HG02623 (cell line): Measurements from ENCODE around the gene ZCCHC14.
"Not testable (repeated sequence)": the region's sequence is repeated elsewhere in the genome, so short reads cannot be mapped to it uniquely, and the experiment has no call there.

ENCODE experiments used
- ATAC-seq: cut with Tn5 transposase; IDR thresholded peaks from one replicate; pipeline ENCODE4 v1.9.1; 2021; ENCODE audit warnings: moderate library complexity; ENCODE audit not compliant: unreplicated experiment

Gene ZCCHC14

DNA sequence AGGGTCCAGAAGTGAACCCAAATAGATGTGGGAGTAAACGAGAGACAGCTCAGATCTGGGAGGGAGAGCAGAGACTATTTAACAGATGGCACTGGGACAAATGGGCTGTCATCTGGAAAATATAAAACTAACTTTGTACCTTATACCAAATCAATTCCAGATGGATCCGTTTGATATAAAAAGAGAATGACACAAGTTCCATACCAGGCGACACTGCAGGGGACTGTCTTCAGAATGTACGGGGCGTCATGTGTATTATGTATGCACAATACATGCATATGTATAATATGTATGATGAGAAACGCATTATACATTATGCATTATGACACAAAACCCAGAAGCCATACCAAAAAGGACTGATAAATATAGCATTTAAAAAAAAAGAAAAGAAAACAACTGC is 10.2 kb downstream of the ZCCHC14 start:
- ATAC-seq: not testable (repeated sequence)

GRCh38 chr16:87482266-87482665 is 10.6 kb downstream of the ZCCHC14 start:
- ATAC-seq: no peak

DNA sequence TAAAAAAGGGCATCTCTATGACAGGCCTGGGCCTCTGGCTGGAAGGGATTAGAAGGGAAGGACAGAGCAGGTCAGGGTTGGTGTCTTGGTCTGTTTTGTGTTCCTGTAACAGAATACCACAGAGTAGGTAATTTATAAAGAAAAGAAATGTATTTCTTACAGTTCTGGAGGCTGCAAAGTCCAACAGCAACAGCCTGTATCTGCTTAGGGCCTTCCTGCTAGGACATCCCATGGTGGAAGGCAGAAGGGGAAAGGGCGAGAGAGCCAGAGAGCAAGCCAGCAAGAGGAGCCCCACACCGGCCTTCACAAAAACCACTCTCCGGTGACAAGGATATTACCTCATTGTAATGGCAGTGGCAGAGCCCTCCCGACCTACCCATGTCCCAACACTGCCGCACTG is 11.1 kb downstream of the ZCCHC14 start:
- ATAC-seq: not testable (repeated sequence)

GRCh38 chr16:87477209-87477981 is 15.4 kb downstream of the ZCCHC14 start:
- ATAC-seq: not testable (repeated sequence)

- ATAC-seq: no peak
These were observed 18.2 kb downstream of the ZCCHC14 start for GRCh38 chr16:87474566-87474996.

DNA sequence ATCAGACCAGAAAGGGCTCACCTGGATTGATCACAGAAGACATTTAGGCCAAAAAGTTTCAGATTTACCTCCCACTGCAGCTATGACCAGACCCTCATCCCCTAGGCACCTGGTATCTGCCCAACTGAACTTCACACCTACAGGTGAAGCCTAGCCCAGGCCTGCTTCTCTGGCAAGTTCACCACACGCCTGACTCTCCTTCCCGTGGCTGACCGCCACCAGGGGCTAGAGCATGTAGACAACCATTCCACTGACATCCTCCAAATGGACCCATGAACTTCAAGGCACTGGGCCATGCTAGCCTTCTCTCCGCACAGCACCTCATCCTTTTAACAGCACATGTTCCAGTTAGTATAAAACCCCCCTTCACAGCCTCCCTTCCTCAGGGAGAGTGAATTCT is 18.8 kb downstream of the ZCCHC14 start:
- no peak for ATAC-seq

GRCh38 chr16:87472935-87473334 is 19.9 kb downstream of the ZCCHC14 start:
- no peak for ATAC-seq

DNA sequence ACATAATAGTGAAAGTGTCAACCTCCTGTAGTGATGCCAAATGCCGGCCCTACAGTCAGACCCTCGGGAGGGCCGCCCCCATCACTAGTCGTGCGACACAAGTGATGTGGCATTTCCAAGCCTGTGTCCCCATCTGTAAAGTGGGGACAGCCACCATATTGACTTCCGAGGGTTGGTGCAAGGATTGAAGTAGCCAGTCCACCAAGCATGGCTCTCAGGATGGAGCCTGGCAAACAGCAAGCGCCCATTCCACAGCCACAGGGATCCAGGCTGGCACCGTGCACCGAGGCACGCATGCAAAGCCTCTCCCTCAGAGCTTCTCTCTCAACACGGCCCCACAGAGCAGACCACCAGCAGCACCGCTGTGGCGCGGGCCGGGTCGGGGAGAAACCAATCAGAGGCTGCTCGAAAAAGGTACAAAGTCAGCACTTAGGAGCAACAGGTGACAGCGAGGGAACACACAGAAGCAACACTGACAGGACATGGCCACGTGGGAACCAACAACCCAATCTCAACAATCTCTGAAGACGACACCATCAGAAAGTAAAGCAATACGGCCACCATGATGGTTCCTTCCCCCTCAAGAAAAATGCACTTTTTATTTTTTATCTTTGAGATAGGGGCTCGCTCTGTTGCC is 20.6 kb downstream of the ZCCHC14 start:
- no peak for ATAC-seq

DNA sequence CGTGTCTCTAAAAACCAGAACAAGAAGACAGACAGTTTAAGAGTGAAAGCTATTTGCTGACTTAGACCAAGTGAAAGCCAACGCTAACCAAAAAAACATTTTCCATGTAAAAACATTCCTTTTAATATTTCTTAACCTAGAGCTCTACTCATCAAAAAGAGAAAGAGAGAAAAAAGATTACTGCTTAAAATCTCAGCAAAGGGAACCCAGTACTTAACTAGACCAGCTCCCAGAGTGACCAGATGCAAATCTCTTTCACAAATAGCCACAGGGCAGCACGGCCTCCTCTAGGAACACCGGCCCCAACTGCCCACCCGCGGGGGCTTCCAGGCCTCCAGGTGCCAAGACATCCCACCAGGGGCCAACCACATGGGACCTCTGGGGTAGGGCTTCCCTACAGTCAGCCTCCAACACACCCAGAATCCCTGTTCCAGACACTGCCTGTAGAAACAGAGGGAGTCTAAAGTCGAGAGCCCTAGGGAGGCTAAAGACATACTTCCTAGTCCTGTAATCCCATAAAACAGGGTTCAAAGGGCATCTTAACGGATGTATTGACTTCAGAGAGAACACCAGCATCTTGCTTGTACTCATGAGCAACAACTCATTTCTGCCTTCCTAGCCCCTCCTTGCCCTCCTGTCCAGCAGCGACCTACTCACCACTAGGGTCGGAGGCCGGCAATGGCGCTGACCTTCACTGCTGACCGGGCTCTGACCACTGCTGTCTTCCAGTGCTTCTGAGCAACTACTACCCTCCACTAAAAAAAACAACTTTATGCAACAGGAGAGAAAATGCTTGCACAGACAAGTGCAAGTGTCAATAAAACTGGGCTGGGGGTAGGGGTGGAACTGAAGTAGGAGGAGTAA is 21.3 kb downstream of the ZCCHC14 start:
- no peak for ATAC-seq

DNA sequence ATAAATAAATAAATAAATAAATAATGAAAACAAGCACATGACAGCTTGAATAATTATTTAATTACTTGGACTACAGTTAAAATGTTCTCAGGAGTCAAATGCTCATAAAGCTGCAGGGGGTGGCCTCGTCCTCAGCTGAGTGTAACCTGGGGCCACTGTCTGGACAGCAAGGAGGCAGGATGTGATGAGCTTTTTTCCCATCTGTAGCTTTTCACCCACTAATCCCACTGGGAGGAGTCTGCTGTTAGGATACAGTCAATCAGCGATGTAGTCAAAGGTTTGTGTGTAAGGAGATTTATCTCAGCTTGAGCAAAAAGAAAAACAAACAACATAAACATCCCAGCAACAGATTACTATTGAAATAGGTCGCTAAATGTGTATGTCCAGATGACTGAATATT is 22.5 kb downstream of the ZCCHC14 start:
- no peak for ATAC-seq

DNA sequence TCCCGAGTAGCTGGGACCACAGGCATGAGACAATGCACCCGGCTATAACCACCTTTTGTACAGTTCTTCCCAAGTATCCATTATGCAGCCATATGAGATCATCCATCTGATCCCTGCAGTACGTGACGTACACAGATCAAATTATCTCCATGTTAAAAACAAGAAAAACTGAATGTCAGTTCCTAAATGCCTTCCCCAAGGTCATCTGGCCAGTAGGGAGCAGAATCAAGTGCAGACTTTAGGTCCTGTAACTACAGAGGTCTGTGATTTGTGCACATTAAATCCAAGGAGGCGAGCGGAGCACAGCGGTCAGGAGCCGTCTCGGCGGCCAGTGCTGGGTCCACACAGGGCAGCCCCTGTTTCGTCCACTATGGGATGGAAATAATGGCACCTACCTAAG is 23.7 kb downstream of the ZCCHC14 start:
- no peak for ATAC-seq

GRCh38 chr16:87468550-87468949 is 24.3 kb downstream of the ZCCHC14 start:
- no peak for ATAC-seq

DNA sequence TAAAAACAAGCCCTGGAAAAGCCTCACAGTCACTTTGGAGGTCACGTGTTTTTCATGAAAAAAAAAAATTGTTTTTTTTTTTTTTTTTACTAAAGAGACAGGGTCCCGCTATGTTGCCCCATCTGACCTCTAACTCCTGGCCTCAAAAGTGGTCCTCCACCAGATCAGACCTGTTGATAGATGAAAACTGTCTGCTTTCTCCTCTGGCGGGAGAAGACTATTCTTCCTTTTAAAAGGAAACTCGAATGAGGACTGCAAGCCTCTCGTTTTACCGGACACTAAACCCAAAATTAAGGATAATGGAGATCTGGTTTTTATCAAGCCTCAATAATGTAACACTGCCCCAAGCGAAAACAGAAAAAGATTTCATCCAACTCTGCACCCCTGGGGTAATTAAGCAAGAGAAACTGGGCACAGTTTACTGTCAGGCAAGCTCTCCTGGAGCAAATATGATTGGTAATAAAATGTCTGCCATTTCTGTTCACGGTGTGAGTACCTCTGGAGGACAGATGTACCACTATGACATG is 25.8 kb downstream of the ZCCHC14 start:
- no peak for ATAC-seq

GRCh38 chr16:87465879-87466278 is 26.9 kb downstream of the ZCCHC14 start:
- ATAC-seq: no peak

DNA sequence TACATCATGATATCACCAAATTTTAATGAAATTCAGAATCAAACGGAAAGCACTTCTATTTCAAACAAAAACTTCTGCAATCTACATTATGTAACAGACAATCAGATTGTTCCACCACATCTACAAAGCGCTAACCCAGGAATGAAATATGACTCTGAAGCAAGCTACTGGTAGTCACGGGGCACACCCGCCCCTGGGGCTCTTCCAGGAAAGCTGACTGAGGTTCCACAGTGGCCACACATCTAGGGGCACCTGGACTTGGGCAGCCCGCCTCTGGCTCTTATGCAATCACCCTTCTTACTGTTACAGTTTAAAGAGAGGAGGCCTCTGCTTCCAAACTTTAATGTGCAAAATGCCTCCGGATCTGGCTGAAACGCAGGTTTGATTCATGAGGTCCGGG is 27.5 kb downstream of the ZCCHC14 start:
- ATAC-seq: no peak

DNA sequence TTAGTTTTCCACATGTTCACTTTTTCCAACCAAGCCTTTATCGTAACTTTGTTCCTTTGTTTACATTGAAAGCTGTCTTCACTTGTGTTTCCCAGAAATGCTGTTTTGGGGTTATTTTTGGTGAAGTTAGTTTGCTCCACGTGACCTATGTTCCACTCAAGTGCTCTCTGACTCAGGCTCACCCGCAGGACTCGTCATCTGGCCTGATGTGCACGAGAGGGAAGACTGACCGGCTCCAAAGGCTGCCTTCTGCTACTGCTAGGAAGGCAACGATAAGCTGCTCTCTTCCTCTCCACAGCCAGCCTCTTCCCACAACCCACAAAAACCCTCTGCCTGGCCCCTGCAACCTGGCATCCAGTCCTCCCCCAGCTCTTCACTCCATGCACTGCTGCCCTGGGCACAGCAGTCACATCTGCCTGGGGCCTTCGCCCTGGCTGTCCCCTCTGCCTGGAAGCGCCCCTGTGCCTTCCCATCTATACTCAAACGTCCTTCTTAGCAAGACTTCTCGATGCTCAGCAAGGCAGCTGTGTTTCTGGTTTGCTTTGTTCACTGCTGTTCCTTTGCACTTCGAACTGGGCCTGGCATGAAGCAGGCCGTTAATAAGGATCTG is 28.0 kb downstream of the ZCCHC14 start:
- no peak for ATAC-seq

- ATAC-seq: no peak
These were observed 28.8 kb downstream of the ZCCHC14 start for GRCh38 chr16:87463722-87464690.

- ATAC-seq: no peak
These were observed 31.3 kb downstream of the ZCCHC14 start for GRCh38 chr16:87461466-87461991.

DNA sequence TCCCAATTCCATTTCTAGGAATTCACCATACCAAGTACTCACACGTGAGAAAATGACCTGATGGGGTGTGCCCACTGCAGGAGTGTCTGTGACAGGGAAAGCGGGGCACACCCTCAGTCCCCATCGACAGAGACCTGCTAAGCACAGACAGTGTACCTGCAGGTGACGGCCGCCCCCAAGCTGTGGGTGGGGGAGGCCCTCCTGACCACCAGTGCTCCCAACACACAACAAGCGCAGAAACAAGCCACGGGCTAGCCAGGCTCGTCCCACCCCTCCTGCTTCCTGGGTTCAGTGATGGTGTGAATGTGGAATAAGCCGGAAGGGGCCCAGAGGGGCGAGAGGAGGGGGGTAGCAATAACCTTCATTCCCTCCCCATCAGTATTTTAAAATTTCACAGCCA is 31.9 kb downstream of the ZCCHC14 start:
- ATAC-seq: no peak

- no peak for ATAC-seq
These were observed 33.0 kb downstream of the ZCCHC14 start for GRCh38 chr16:87459833-87460232.
